ENCODE measurements around the gene ITPR1.

DNA sequence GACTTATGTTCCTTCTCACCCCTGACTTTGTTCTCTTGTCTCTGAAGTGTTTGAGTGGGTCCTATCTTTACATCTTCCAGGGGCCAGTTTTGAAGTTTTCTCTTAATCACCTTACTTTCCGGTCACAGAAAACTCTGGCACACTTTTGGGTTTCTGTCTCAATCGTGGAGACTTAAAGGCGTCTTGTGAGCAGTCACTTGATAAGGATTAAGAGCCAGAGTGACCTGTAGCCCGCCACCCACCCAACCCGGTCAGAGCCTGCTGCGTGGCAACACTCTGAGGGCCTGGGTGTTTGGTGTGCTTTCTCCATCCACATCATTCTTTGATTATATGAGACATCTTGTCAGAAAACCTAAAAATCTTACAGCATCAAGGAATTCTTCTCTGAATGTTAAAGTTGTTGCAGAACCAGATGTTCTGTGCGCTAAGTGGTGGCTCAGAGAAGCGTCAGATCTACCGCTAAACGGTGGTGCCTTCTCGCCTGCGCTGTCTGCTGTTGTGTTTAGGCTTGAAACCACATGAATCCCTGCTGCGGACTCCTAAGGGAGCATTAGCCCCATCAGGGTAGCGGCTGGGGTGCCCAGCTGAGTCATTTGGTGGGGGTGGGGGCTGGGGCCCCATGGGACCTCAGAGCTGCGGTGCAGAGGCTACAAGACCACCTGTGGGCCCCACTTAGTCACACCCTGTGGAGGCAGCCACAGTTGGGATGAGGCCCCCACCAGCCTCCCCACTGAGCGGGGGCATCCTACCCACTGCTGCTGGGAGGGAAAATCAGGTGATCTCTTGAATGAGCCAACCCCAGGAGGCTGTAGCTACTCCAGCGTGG is 327.4 kb downstream of the ITPR1 start:
- TF ChIP-seq POLR2A (IDR thresholded peaks at IDR 0.05): no peak
- no peak for TF ChIP-seq CTCF (IDR thresholded peaks at IDR 0.05)
